GM18498 (cell line): Measurements from ENCODE around the gene DRAM1.

Experiments used
- ATAC-seq: cut with Tn5 transposase; IDR thresholded peaks from one replicate; pipeline ENCODE4 v1.9.1; 2021; ENCODE audit warnings: mild to moderate bottlenecking, moderate library complexity; ENCODE audit not compliant: unreplicated experiment

The DRAM1 gene

DNA sequence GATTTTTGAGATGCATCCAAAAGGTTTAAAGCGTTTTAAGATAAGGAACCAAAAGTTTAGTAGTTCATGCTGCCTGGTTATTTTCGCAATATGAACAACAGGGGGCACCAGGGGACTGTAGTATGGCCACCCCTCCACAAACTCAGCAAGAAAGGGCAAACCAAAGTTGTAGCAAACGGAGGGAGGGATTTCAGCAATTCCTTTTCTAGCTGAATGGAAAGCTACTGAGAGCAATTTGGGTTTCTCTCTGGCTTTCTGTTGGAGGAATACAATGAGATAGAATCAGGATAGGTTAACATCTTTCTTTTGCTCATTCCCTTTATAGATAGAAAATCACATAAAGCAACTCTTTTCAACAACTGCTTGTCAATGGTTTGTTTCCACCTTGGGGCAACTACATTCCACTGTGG is 62.5 kb downstream of the DRAM1 start:
- no peak for ATAC-seq

- ATAC-seq: no peak
Observed at GRCh38 chr12:101940400-101940950, 63.1 kb downstream of the DRAM1 start.

- ATAC-seq: peak; percentile 87
Observed at GRCh38 chr12:101941306-101942249, 64.2 kb downstream of the DRAM1 start.

DNA sequence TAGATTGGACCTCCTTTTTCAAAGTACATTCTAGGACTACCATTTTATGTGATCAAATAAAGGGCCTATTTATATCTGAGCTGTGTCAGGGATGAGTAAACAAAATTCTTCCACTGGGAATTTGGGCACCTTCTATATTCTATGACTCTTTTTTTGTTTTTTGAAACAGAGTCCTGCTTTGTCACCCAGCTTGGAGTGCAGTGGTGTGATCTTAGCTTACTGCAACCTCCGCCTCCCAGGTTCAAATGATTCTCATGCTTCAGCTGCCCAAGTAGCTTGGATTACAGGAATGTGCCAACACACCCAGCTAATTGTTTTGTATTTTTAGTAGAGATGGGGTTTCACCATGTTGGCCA is 64.8 kb downstream of the DRAM1 start:
- ATAC-seq: no peak

GRCh38 chr12:101945369-101946232 is 68.2 kb downstream of the DRAM1 start:
- no peak for ATAC-seq

GRCh38 chr12:101946233-101946611 is 68.8 kb downstream of the DRAM1 start:
- ATAC-seq: no peak

GRCh38 chr12:101947316-101947715 is 69.9 kb downstream of the DRAM1 start:
- no peak for ATAC-seq

GRCh38 chr12:101948365-101948764 is 71.0 kb downstream of the DRAM1 start:
- ATAC-seq: no peak

GRCh38 chr12:101951002-101951670 is 73.8 kb downstream of the DRAM1 start:
- no peak for ATAC-seq

DNA sequence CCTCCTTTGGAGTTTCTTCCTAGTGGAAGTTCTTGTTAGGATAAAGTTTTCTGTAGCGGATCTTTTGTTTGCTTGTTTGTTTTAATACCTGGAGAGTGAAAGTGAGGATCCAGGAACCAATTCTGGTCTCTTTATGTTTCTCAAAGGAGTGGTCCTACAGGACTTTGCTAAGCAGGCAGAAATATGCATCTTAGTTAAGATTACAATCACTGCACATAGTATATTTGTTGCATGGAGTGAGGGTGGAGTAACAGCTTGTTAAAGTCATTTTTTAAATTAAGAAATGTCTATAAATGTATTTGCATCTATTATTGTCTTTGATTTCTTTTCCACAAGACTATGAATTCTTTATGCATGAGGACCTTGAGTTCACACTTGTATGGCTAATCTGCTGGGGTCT is 76.7 kb downstream of the DRAM1 start:
- no peak for ATAC-seq

DNA sequence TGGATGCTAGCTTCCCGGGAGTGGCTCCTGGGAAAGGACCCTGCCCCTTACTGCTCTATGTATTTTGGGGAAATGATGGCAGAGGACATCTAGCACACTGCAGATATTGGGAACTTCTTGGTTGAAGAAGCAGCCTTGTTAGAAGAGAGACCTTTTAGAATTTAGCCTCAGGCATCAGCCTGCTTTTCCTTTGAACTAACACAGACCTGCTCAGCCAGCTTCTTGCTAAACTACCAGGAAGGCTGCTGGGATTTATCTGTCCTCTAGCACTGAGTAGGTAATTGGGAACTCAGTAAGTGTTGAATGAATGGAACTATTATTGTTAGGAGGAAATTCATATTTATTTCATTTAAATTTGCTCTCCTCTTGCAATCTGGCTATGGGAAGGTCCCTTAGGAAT is 77.3 kb downstream of the DRAM1 start:
- ATAC-seq: no peak

GRCh38 chr12:101957252-101957959 is 80.0 kb downstream of the DRAM1 start:
- ATAC-seq: no peak

GRCh38 chr12:101959607-101960006 is 82.2 kb downstream of the DRAM1 start:
- no peak for ATAC-seq

DNA sequence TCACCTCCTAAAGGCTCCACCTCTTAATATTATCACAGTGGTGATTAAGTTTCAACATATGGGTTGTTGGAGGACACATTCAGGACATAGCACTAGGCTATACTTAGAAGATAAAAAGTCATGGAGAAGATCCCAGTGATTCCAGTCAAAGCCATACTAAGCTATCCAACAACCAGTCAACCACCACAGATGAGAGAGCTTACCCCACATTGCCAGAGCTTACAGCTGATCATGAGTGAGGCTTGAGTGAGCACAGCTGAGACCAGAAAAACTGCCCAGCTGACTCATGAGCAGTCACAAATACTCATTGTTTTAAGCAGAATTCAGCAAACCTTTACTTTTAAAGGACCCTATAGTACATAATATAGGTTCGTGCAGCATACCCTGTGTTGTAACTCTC is 85.1 kb downstream of the DRAM1 start:
- ATAC-seq: no peak

GRCh38 chr12:101963697-101964096 is 86.3 kb downstream of the DRAM1 start:
- no peak for ATAC-seq

DNA sequence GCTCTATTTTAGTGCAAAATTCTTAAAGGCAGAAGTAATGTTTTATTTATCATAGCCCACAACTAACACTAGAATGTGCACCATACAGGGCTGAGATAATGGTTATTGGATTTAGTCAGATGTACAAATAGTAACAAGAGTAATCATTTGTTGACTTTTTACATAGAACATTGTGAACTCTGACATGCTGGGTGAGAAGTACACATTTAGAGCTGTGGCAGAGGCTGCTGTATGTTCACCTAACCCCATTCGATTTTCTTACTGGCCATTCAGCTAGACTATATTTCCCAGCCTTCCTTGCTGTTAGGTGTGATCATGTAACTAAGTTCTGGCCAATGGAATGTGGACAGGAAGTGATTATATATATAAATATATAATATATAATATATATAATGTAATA is 89.1 kb downstream of the DRAM1 start:
- no peak for ATAC-seq

DNA sequence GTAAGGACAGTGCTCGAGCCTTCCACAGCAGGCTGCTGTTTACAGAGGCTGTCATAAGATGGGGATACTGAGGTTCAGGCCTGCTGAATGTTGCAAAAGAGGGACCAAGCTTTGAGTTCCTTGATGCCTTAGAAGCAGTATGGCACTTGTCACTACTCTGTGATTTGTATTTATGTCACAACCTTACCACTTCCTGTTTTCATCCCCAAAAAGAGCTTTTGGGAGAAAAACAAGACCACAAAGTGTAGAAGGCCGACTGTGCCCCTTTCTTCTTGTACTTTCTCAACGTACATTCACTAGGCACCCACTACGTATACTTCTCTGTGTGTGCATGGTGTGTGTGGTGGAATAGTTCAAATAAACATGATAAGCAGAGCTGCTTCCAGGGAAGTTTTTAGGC is 90.1 kb downstream of the DRAM1 start:
- ATAC-seq: peak; percentile 53

DNA sequence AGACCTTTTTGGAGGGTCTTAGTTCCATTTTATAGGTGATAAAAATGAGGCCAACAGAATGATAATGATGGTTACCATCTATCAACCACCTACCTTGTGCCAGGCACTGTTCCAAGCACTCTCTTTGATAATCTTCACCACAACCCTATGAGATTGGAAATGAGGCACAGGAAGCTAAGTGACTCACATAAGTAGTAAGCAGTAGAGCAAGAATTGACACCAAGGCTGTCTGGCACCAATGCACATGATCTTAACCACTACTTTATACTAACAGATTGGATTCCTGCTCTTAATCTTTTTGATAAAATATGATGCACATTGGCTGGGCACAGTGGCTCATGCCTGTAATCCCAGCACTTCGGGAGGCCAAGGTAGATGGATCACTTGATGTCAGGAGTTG is 91.4 kb downstream of the DRAM1 start:
- ATAC-seq: no peak
